GM19193 (cell line): ENCODE data around the gene NR5A2.

Experiments
- POLR2A ChIP-seq: IDR thresholded peaks from 4 replicates; pipeline ENCODE4 v1.6.1; 2011; ENCODE audit not compliant: insufficient read depth, insufficient read length; ENCODE audit errors: extremely low read depth

The NR5A2 gene

DNA sequence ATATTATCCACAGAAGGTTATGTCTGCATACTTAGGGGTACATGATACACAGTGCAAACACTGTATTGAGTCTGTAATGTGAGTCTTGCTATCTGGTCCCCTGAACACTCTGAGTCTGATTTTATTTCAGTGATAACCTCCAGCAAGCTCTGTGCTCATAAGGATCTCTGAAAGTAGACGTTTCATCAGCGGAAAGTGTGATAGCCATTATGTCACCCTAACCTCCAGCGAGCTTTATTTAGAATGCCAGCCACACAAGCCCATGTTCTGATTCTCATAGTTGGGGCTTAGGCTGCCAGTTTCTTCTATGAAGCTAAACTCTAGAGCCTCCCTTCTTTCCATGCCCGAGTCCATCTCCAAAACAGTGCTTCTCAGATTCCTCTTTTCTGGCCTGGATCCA lies 3.3 kb downstream of the NR5A2 start:
- TF ChIP-seq POLR2A, result no peak

DNA sequence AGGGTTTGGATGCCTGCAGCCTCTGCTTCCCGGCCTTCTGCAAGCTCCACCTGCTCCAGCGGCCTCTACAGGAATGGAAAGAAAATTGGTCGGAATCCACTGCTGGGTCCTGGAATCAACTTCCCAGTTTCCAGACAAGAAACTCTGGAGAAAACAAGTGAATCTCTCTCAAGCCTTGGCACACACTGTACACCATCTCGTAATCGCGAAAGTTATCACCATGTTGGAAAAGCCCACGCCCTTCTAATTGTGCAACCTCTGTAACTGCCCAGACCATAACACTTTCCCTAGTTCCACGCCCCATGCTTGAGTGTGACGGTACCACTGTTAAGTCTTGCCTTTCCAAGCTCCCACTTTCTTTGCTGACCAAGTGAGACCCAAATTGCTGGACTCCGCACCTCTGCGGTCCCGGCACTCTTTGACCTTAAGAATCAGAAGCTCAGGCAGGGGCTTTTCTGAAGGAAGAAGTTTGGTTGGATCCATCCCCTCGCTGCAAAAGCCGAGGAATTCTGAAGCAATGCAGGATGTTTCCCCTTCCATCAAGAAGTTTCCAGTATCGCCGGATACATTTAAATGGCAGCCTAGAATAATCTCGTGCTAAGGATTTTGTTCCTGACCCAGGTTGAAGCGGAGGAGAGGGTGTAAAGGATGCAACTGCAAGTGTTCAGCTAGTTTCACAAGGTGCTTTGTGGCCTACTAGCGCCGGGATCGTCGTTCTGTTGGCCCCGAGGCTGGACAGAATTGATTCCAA lies 6.2 kb downstream of the NR5A2 start:
- no peak for TF ChIP-seq POLR2A

DNA sequence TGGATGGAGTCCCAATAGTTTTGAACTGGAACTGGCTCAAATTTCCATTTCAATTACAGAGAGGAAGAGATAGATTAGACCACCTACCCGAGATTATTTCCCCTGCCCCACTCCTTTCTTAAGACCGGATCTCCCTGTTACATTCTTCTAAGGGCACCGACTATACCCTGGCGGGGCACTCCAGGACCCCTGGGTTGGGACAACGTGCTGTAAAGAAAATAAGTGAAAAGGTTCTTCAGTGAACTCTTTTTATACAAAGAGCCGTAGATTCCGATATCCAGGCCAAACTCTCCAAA lies 6.7 kb downstream of the NR5A2 start:
- TF ChIP-seq POLR2A, result no peak

DNA sequence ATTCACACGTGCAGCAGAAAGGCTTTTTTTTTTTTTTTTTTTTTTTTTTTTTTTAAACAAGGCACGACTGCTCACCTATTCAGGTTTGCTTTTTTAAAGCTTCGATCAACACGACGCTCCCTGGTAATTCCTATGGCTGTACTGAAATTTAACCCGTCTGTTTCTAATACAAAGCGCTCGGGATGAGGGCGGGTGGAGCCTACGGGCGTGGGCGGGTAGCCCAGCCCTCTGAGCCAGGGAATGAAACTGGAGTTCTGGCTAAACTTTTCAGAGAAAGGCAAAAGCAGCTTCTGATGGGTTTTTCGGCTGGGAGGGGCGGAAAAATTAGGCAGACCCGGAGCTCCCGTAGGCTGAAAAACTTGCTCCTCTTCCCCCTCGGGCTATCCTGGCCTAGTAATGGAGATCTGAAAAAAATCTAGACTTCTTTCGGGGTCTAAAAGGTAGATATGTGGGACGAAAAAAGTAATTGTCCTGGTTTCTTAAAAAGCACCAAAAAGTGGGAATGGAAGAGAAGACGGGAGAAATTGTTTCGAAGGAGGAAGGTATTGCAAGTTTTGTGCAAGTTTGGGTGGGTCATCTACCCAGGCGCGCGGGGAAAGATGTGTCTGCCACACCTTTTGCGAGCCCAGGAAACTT lies 7.4 kb downstream of the NR5A2 start:
- TF ChIP-seq POLR2A, result no peak

DNA sequence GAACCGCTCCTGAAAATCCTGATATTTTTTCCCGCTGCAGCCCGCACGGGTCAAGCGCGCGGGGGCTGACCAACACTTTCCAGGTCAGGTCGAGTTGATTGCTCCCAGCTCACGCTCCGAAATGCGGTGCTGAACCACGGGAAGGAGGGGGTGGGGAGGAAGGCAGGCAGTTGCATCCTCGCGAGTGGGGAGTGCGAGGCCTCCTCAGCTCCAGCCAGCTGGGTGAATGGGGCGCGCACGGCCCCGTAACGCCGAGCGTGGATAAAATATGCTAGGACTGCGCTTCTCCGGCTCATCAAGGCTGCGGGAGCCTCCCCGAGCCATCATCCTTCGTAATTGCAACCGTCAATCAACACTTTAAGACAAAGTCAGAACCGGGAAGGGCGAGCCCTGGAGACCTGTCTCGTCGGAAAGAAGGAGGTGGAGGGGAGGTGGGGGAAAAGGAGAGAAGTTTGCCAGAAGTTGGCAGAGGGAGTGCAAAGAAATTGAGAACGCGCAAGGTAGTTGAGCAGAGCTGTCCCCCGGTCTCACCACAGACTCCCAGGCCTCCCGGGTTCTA lies 8.0 kb downstream of the NR5A2 start:
- TF ChIP-seq POLR2A, result no peak

DNA sequence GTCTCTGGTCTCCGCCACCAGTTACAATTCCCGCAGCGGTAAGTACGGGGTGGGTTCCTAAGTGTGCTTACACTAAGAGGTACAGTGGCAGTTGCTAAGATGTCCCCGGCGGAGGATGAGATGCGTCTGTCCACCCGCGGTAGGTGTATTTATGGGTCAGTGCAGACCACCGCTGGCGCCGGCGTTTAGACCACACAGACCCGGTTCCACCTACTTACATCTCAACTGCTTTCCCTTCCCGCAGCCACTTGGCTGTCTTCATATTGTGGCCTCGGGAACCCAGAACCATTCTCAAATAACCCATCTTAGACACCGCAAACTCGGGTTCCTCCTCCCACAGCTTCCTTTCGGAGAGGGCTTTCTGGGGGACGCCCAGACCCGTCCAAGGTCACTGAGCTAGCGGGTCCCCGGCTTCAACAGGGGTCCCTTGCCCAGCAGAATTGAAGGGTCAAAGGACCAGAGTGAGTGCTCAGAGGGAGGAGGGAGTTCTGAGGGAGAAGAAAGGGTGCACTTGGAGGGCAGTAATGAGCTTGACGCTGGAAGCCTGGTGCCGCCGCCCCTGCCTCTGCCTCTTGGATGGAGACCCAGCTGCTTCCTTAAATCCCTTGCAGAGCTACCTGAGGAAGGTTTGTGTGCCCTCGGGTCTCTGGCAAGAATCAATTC lies 8.6 kb downstream of the NR5A2 start:
- TF ChIP-seq POLR2A, result no peak

DNA sequence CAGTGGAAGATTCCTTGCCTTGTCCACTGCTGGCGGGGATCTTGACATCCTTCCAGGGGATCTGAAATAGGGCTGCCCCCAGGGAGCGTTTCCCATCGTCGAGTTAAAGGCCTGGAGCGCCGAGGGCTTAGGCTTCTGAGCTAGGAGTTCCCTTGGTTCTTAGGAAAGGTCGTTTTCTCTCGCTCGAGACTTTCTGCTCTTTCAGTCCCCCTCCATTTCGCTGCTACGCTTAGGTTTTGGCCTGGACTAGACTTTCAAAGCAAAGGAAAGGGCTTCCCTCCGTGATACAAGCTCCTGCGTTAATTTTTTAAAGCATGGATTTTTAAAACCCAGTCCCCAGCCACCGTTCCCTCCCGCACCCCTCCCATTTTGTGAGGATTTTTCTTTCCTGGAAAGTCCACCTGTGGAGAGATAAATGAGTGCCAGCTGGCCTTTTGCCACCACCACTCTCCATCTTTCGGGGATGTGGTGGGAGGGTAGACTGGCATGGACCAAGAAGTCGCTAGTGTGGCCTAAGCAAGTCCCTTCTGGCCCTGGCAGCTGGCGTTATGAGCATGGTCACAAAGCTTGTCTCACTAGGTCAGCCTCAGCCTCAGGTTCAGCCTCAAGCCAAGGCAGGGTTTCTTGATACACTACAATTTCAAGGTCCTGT lies 9.2 kb downstream of the NR5A2 start:
- no peak for TF ChIP-seq POLR2A

DNA sequence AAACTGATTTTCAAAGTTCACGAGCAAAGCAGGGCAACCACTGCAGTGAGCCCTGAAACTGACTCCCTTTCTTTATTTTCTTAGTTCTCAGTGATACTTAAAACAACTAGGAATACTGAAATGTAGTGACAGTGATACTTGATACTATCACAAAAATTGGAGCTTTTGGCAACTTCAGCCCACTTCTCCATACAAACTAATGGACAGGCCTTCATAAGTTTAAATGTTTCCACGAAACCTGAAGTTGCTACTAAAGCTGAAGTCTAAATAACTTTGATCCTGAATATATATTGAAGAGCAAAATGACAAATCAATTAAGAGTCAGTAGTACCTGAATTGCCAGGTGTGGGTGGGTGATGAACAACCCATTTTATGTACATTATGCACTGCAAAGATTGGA lies 10.0 kb downstream of the NR5A2 start:
- no peak for TF ChIP-seq POLR2A

DNA sequence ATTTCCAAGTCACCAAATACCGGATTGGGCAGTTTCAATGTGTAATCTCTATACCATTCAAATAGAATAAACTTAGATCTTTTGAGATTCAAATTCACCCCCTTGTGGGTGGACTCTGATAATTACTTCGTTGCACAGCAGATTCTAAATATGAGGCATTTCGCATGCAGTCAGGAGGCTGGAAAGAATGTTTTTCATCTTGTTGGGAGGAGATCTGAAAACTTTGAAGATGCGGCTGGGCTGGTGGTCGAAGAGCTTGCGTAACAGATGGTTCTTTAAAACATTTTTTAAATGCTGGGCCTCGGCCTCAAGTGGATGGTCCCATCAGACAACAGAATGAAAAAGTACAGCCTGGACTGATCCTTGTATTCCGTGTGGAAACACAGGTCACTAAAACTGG lies 10.4 kb downstream of the NR5A2 start:
- no peak for TF ChIP-seq POLR2A

DNA sequence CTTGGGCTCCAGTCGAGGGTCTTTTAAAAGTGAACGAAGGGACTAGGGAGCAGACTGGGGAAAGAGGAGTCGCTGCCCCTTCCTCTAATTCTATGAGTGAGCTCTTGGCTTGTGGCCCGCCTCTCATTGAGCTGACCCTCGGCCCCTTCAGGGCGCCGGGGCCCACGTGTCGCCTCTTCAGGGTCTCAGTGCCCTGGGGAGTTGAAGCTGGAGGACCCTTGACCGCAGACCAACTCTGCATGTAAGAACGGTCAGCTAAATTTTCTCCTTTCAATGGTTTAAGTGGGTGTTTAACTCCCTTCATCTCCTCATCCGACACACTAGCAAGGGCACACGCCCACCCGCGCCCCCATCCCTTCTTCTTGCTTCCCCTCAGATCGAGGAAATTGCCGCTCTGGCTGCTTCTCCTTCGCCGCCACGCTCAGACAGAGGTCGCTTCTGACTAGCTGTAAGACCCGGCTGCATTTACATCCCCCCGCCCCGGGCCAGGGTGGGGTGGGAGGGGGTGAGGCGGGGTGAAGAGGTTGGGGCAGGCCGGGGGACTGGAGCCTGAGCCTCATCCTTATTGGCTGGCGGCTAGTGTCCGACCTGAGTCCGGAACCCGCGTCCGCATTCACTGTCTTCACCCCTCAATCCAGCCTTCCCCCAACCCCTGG lies 10.9 kb downstream of the NR5A2 start:
- no peak for TF ChIP-seq POLR2A

DNA sequence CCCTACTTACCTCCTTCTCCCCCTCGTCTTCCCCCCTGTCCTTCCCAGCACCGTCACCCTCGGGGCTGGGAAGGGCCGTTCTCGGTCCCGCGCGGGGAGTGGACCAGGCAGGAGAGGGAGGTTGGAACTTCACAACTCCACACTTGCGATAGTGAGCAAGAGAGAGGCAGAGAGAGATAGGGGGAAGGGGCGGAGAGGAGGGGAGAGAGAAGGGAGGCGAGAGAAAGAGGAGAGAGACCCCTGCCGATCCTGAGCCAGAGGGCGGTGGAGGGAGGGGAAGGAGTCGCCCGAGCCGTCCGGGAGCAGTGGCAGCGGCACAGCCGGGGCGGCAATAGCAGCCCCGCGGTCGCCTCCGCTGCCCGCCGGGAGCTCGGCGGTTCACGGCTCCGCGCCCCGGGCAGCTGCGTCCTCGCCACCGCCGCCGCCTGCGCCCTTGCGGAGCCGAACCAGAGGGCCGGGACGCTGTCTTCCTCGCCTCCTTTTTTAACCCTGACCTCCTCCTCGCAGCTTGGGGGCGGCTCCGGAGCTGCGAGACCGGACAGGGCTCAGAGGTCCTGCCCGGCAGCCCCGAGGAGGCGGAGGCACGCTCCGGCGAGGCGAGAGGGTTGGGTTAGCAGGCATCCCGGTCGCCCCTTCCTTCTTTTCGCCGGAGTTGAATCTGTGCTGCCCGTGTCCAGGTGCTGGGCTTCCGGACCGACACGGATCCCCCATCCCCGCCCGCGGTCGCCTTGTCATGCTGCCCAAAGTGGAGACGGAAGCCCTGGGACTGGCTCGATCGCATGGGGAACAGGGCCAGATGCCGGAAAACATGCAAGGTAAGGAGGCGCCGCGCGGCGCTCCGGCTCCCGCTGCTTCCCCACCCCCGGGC lies 11.7 kb downstream of the NR5A2 start:
- TF ChIP-seq POLR2A, result no peak

DNA sequence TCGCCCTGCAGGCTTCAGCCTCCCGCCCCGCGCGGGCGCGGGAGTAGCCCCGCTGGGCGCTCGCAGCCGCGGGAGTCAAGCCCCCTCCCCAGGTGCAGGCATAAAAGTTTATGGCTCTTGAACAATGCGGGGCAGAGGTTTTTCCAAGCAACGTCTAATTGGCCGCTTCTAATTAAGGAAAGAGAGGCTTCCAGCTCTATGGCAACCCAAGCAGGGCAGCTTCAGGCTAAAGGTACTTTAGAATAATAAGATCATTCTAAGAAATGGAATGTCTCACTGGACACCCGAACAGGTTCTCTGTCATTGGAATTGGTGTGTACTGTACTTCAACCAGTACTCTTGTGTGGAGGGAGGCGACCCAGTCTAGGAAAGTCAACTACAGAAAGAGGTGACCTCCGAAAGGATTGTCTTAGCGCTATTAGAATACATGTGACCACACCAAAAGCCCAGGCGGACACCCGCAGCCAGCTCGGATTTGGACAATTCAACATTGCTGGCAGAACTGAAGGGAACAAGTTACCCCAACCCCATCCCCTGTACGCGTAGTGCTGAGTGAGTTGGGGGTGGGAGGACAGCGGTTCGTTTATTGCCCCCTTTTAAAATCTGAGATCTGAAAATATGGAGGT lies 12.5 kb downstream of the NR5A2 start:
- TF ChIP-seq POLR2A, result no peak

DNA sequence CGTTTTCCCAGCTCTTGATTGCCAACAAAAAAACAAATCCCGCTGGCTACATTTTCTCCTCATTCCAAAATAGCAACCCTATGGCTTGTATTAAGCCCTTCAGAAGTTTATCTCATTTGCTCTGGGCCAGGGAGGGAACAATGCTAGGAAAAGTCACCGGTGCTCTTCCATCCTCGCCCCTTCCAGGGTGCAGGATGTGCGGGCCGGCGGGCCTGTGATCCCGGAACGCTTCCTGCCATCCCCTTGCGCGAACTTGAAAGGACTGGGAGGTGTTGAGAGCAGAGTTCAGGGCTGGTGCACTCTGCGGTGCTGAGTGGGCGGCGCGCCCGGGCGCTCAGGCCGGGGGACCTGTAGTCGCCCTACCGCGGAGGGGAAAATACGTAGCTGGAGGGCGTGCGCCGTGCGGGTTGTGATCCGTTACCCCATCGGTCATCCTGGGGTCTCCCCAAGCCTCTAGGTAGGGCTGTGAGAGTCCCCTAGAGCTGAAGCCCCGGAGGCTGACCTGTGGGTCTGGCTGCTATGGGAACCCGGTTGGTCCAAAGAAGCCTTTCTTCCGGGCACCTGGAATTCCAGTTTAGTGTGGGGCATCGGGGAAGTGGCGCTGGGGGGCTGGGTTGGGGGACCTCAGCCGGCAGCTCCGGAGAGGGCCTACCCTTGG lies 13.1 kb downstream of the NR5A2 start:
- TF ChIP-seq POLR2A, result no peak

DNA sequence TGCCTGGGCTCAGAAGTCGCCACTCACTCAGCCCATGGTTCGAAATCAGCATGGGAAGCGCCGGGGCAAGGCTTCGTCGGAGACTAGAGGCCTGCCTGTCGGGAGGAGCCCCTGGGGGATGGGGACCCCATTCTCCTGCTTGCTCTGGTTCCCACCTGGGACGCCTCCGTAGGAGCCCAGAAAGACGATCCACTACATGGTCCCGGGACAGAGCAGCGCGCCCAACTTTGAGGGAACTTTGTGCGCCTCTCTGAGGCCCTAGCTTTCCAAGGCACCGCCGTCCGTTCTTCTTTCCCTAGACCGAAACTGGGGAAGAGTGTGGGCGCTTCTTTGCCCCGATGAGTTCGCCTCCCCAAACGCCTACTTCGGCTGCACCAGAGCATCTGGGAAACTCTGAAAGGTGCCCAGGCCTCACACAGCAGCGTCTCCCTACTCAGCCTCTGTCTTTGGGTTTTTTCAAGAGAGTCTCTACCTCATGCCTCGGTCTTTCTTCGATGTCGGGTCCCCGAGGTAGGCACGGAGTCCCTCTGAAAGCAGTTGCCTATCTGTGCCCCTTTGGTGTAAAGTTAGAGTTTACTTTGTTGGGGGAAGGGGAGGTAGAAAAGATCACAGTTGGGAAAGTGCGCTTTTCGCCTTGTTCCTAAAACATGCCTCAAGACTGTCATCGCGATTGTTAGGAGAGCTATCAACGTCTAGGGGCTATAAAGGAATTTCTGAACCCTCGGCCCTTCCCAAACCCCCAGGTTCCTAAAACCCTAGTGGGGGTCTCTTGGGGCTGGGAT lies 14.0 kb downstream of the NR5A2 start:
- TF ChIP-seq POLR2A, result no peak
